IPS-15b (cell line): ENCODE results near the gene FAM193A.

Experiments used
- H3K27me3 ChIP-seq: one replicate; pipeline ENCODE4 v1.6.1; 2013; ENCODE audit warnings: low read length; ENCODE audit not compliant: control insufficient read depth, insufficient read depth
- H3K36me3 ChIP-seq: one replicate; pipeline ENCODE4 v1.6.1; 2013; ENCODE audit warnings: low read length; ENCODE audit not compliant: control insufficient read depth, insufficient read depth
- H3K4me1 ChIP-seq: one replicate; pipeline ENCODE4 v1.6.1; 2013; ENCODE audit warnings: mild to moderate bottlenecking, low read length; ENCODE audit not compliant: control insufficient read depth, insufficient read depth
- H3K4me3 ChIP-seq: one replicate; pipeline ENCODE4 v1.5.1; 2013; ENCODE audit warnings: low read depth, low read length
- H3K9ac ChIP-seq: one replicate; pipeline ENCODE4 v1.6.1; 2013; ENCODE audit warnings: low read depth, mild to moderate bottlenecking, low read length
- H3K9me3 ChIP-seq: one replicate; pipeline ENCODE4 v1.6.1; 2013; ENCODE audit warnings: mild to moderate bottlenecking, low read length; ENCODE audit not compliant: control insufficient read depth, insufficient read depth

Gene FAM193A

DNA sequence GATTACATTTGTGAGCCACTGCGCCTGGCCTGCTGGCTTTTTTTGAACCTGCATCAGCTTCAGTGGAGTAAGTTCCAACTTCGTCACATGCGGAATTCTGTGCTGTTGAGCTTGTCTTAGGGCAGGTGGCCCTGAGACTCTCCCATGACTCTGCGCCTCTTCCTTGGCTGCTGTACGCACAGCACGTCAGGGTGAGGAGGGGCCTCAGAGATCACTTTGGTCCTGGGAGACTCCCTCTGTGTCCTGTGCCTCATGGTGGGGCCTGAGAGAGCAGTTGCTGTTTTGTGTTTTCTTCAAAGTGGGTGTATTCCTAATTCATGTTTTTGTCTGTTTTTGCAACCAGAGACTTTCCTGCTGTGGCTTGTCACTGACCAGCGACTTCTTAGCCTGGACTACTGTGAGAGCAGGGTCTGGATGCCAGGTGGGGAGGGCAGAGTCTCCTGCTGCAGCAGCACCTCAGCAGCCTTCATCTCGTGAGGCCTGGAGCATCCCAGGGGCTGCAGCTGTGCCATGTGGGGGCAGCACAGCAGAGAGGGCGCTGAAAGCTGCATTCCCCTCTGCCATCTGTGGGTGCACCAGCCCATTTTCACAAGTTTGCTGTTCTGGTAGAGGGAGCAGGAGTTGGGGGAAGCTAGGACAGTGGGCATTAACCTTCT is 111.8 kb downstream of the FAM193A start:
- H3K9me3 ChIP-seq: no peaks in the 10 kb centered on the region
- H3K27me3 ChIP-seq: no peaks in the 10 kb centered on the region
- H3K36me3 ChIP-seq: peaks cover 23% of the 10 kb centered on the region
- H3K4me3 ChIP-seq: no peak overlapping the region
- no peak overlapping the region for H3K9ac ChIP-seq
- no peaks in the 10 kb centered on the region for H3K4me1 ChIP-seq

- H3K36me3 ChIP-seq: peaks cover 23% of the 10 kb centered on the region
Observed at GRCh38 chr4:2649604-2650114, 113.2 kb downstream of the FAM193A start.

GRCh38 chr4:2650276-2650675 is 113.8 kb downstream of the FAM193A start:
- H3K9me3 ChIP-seq: no peaks in the 10 kb centered on the region
- H3K4me3 ChIP-seq: no peak overlapping the region
- no peak overlapping the region for H3K9ac ChIP-seq
- H3K4me1 ChIP-seq: no peaks in the 10 kb centered on the region
- H3K27me3 ChIP-seq: no peaks in the 10 kb centered on the region
- peaks cover 23% of the 10 kb centered on the region for H3K36me3 ChIP-seq

More at GRCh38 chr4:2649604-2650114, 113.2 kb downstream of the FAM193A start:
- no peaks in the 10 kb centered on the region for H3K9me3 ChIP-seq
- H3K9ac ChIP-seq: no peak overlapping the region
- no peak overlapping the region for H3K4me3 ChIP-seq
- no peaks in the 10 kb centered on the region for H3K27me3 ChIP-seq
- no peaks in the 10 kb centered on the region for H3K4me1 ChIP-seq

DNA sequence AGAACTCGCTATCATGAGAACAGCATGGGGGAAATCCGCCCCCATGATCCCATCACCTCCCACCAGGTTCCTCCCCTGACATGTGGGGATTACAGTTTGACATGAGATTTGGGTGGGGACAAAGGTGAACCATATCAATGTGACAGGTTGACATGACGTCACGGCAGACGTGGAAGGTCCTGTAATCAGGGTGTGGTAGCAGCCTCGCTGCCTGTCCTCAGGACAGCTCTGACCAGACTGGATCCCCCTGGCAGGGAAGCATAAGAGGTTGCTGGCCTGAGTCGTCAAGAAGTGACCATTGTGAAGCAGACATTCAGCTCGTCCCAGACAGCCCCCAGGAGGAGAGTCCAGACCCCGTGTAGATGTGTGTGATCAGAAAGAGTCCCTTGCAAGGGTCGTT is 115.1 kb downstream of the FAM193A start:
- Histone ChIP-seq H3K36me3 (peaks cover 22% of the 10 kb centered on the region), H3K27me3 (no peaks in the 10 kb centered on the region), H3K9ac (no peak overlapping the region), H3K4me3 (no peak overlapping the region), H3K4me1 (no peaks in the 10 kb centered on the region), H3K9me3 (no peaks in the 10 kb centered on the region)

DNA sequence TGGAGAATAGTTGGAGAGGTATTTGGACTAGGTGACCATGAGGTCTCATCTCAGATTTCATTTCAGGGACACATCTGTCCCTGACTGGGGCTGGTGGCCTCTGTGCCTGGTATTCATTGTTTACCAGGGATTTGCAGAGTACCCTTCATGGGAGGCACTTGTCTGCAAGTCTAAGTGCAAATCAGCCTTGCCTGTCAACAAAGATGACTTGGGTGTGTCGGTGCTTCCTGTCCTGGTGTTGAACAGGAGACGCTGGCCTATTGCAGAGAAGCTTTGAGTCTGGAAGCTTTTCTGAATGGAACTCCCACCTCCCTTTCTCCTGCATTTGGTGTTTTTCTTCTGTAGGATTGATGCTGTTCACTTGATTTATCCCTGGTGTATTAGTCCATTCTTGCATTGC is 115.6 kb downstream of the FAM193A start:
- peaks cover 18% of the 10 kb centered on the region for H3K36me3 ChIP-seq
- no peaks in the 10 kb centered on the region for H3K27me3 ChIP-seq
- no peak overlapping the region for H3K9ac ChIP-seq
- H3K4me3 ChIP-seq: no peak overlapping the region
- no peaks in the 10 kb centered on the region for H3K9me3 ChIP-seq
- no peaks in the 10 kb centered on the region for H3K4me1 ChIP-seq

- no peaks in the 10 kb centered on the region for H3K4me1 ChIP-seq
- H3K36me3 ChIP-seq: peaks cover 17% of the 10 kb centered on the region
- no peak overlapping the region for H3K9ac ChIP-seq
- no peaks in the 10 kb centered on the region for H3K27me3 ChIP-seq
- no peaks in the 10 kb centered on the region for H3K9me3 ChIP-seq
- no peak overlapping the region for H3K4me3 ChIP-seq
Observed at GRCh38 chr4:2652415-2653160, 116.1 kb downstream of the FAM193A start.

DNA sequence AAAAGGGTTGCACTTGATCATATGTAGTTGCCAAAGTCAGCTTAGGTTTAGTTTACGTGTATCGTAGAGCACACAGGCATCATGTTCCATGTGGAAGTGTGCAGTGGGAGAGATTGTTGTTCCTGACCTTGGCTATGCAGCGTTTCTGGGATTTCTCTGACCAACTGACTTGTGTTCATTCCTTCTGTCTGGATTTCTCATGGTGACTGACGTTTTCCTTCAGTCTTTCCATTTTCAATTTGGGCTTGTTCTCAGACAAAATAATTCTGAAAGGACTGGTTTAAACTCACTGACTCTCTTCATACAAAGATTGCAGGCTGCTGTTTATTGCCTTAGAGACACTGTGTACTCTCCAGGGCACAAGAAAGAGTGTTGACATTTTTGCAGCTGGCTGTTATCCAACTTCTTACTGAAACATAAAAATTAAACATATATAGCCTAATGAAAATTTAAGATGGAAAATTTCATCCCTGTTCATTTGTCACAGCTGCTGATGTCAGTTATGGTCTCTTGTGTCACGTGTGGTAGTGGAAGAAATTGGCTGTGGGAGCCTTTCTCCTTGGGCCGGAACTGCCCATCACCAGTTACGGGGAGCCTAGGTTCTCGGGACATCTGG is 124.3 kb downstream of the FAM193A start:
- Histone ChIP-seq H3K27me3 (no peaks in the 10 kb centered on the region), H3K4me3 (no peak overlapping the region), H3K9ac (no peak overlapping the region), H3K36me3 (peaks cover 28% of the 10 kb centered on the region), H3K9me3 (no peaks in the 10 kb centered on the region), H3K4me1 (no peaks in the 10 kb centered on the region)

DNA sequence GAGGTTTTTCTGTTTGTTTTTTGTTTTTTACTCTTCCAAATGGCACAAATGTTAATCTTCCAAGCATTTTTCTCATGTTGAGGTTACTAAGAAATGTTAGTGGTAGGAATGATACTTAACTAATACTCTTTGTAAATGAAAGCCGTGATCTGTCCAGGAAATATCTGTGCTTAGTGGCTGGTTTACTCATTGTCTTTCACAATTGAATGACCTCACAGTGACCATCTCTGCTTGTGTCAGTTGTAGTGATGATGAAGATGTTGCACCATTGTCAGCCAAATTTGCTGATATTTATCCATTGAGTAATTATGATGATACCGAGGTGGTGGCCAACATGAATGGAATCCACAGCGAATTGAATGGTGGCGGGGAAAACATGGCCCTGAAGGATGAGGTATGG is 126.2 kb downstream of the FAM193A start:
- Histone ChIP-seq H3K4me1 (no peaks in the 10 kb centered on the region), H3K36me3 (peaks cover 26% of the 10 kb centered on the region)

DNA sequence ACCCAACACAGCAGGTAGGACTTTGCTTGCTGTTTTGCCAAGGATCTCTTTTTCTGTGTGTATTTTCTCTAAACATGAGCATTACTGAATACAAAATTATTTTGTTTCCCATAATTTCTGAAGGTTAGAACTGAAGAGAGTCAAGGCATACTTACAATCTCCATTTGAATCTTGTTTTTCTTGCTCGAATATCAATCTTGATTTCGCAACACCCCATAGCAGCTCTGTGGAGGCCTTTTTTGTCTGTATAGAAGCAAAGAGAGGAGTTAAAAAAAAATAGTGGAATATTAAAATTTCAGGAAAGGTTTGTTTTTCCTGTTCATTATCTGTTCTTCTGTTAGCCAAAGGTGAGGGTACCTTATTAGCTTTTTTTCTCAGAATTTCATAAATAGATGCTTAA is 126.8 kb downstream of the FAM193A start:
- H3K36me3 ChIP-seq: peaks cover 21% of the 10 kb centered on the region
- no peaks in the 10 kb centered on the region for H3K27me3 ChIP-seq
- H3K4me1 ChIP-seq: no peaks in the 10 kb centered on the region
- H3K9me3 ChIP-seq: no peaks in the 10 kb centered on the region
- no peak overlapping the region for H3K4me3 ChIP-seq
- H3K9ac ChIP-seq: no peak overlapping the region

More for the DNA sequence above, 126.2 kb downstream of the FAM193A start:
- Histone ChIP-seq H3K4me3 (no peak overlapping the region), H3K9ac (no peak overlapping the region), H3K9me3 (no peaks in the 10 kb centered on the region), H3K27me3 (no peaks in the 10 kb centered on the region)

- H3K9ac ChIP-seq: no peak overlapping the region
- no peaks in the 10 kb centered on the region for H3K9me3 ChIP-seq
- H3K4me1 ChIP-seq: no peaks in the 10 kb centered on the region
- H3K4me3 ChIP-seq: no peak overlapping the region
- peaks cover 10% of the 10 kb centered on the region for H3K36me3 ChIP-seq
- no peaks in the 10 kb centered on the region for H3K27me3 ChIP-seq
Observed at GRCh38 chr4:2666722-2667247, 130.3 kb downstream of the FAM193A start.

- H3K4me3 ChIP-seq: no peak overlapping the region
- no peaks in the 10 kb centered on the region for H3K27me3 ChIP-seq
- no peaks in the 10 kb centered on the region for H3K9me3 ChIP-seq
- no peak overlapping the region for H3K9ac ChIP-seq
- peaks cover 16% of the 10 kb centered on the region for H3K36me3 ChIP-seq
- no peaks in the 10 kb centered on the region for H3K4me1 ChIP-seq
Observed at GRCh38 chr4:2667428-2667827, 131.0 kb downstream of the FAM193A start.
